IMR-90 (cell line): Measurements from ENCODE around the gene RAPSN. TPM values are rescaled to one million over a fixed set of nuclear protein-coding genes. Genes with fewer than 3 reads are reported as not detected.

Experiments
- ATAC-seq: fragments of 200-7000 bp; cut with Tn5 transposase; 2 replicates; pipeline ENCODE4 v1.9.1; 2020; ENCODE audit warnings: low read depth, mild to moderate bottlenecking, moderate library complexity
- BruUV-seq: library from RNA; stranded (reverse); fragments of 400-500 nt; replicated peaks from 2 replicates; lab custom pipeline; 2021; lab: Mats Ljungman, UMichigan
- CTCF ChIA-PET: fragments of 300-600 bp; formaldehyde crosslinking; extraction: SDS; loops from one replicate; lab custom pipeline; 2021; ENCODE audit warnings: antibody characterized with exemption; lab: Yijun Ruan, JAX
- POLR2A ChIA-PET: fragments of 300-600 bp; sonication (Branson Sonifier 250); formaldehyde crosslinking; loops from one replicate; lab custom pipeline; 2022; ENCODE audit warnings: antibody characterized with exemption; ENCODE audit not compliant: unreplicated experiment; lab: Charles Lee
- DNase-seq: peaks from one replicate; pipeline ENCODE4 v3.0.0; 2013
- H2AFZ ChIP-seq: replicated peaks from 2 replicates; pipeline ENCODE3; 2013; ENCODE audit warnings: low read length, mild to moderate bottlenecking; ENCODE audit not compliant: poor library complexity
- H2AK5ac ChIP-seq: 2 replicates; pipeline ENCODE4 v1.6.1; 2013; ENCODE audit warnings: low read depth, low read length, inconsistent platforms
- H2AK9ac ChIP-seq: replicated peaks from 2 replicates; pipeline ENCODE3; 2013; ENCODE audit warnings: mild to moderate bottlenecking, low read depth, low read length, moderate library complexity; ENCODE audit not compliant: poor library complexity
- H2BK120ac ChIP-seq: 2 replicates; pipeline ENCODE4 v1.6.1; 2013; ENCODE audit warnings: low read depth, low read length, inconsistent platforms
- H2BK15ac ChIP-seq: 3 replicates; pipeline ENCODE4 v1.6.1; 2013; ENCODE audit warnings: low read depth, low read length, inconsistent platforms
- H2BK20ac ChIP-seq: 2 replicates; pipeline ENCODE4 v1.6.1; 2013; ENCODE audit warnings: low read depth, mild to moderate bottlenecking, inconsistent platforms, low read length, moderate library complexity
- H2BK5ac ChIP-seq: 2 replicates; pipeline ENCODE4 v1.6.1; 2013; ENCODE audit warnings: mild to moderate bottlenecking, low read depth, low read length, inconsistent platforms; ENCODE audit not compliant: poor library complexity, severe bottlenecking
- H3K14ac ChIP-seq: replicated peaks from 2 replicates; pipeline ENCODE4 v1.6.1; 2013; ENCODE audit warnings: low read depth, low read length, inconsistent platforms
- H3K18ac ChIP-seq: 2 replicates; pipeline ENCODE4 v1.6.1; 2013; ENCODE audit warnings: low read depth, low read length, control low read depth
- H3K23ac ChIP-seq: 2 replicates; pipeline ENCODE4 v1.6.1; 2013; ENCODE audit warnings: low read depth, low read length, inconsistent platforms
- H3K27ac ChIP-seq: 2 replicates; pipeline ENCODE4 v1.5.1; 2013; ENCODE audit warnings: mild to moderate bottlenecking, control low read depth, low read length; ENCODE audit not compliant: insufficient read depth
- H3K27me3 ChIP-seq: 2 replicates; pipeline ENCODE4 v1.6.1; 2013; ENCODE audit warnings: low read length; ENCODE audit not compliant: control insufficient read depth, insufficient read depth
- H3K36me3 ChIP-seq: 2 replicates; pipeline ENCODE4 v1.6.1; 2013; ENCODE audit warnings: low read length, mixed read lengths; ENCODE audit not compliant: control insufficient read depth, insufficient read depth
- H3K4ac ChIP-seq: 2 replicates; pipeline ENCODE4 v1.6.1; 2013; ENCODE audit warnings: low read depth, low read length, inconsistent platforms
- H3K4me1 ChIP-seq: 2 replicates; pipeline ENCODE4 v1.6.1; 2013; ENCODE audit warnings: low read length, mixed read lengths; ENCODE audit not compliant: control insufficient read depth, insufficient read depth
- H3K4me2 ChIP-seq: 2 replicates; pipeline ENCODE4 v1.6.1; 2013; ENCODE audit warnings: low read depth, mild to moderate bottlenecking, control low read depth, low read length, moderate library complexity
- H3K4me3 ChIP-seq: 2 replicates; pipeline ENCODE4 v1.5.1; 2013; ENCODE audit warnings: low read depth, mild to moderate bottlenecking, control low read depth, low read length, moderate library complexity; ENCODE audit not compliant: insufficient read depth
- H3K56ac ChIP-seq: 2 replicates; pipeline ENCODE4 v1.6.1; 2013; ENCODE audit warnings: low read length, inconsistent platforms; ENCODE audit not compliant: insufficient read depth; ENCODE audit errors: extremely low read depth
- H3K79me1 ChIP-seq, 2 experiments: 2 replicates each; pipeline ENCODE4 v1.6.1; 2013; ENCODE audit warnings: low read length in 2 of 2, inconsistent platforms in 1 of 2, low read depth in 1 of 2
- H3K9ac ChIP-seq: 2 replicates; pipeline ENCODE4 v1.6.1; 2013; ENCODE audit warnings: low read depth, low read length, control low read depth
- H3K9me1 ChIP-seq: 2 replicates; pipeline ENCODE4 v1.6.1; 2013; ENCODE audit warnings: low read length, inconsistent platforms; ENCODE audit not compliant: insufficient read depth
- H3K9me3 ChIP-seq: 2 replicates; pipeline ENCODE4 v1.6.1; 2013; ENCODE audit warnings: low read length; ENCODE audit not compliant: control insufficient read depth, insufficient read depth
- H4K20me1 ChIP-seq: 2 replicates; pipeline ENCODE4 v1.6.1; 2013; ENCODE audit warnings: low read length, inconsistent platforms; ENCODE audit not compliant: insufficient read depth
- H4K5ac ChIP-seq: 2 replicates; pipeline ENCODE4 v1.6.1; 2013; ENCODE audit warnings: mild to moderate bottlenecking, low read depth, low read length, control low read depth
- H4K8ac ChIP-seq, 2 experiments: 2 replicates each; pipeline ENCODE4 v1.6.1; 2013; ENCODE audit warnings: low read depth in 2 of 2, low read length in 2 of 2, control low read depth in 1 of 2, inconsistent platforms in 1 of 2
- H4K91ac ChIP-seq: 2 replicates; pipeline ENCODE4 v1.6.1; 2013; ENCODE audit warnings: low read depth, low read length, inconsistent platforms; ENCODE audit not compliant: insufficient read depth
- BHLHE40 ChIP-seq: fragments of 150-350 bp; IDR thresholded peaks from 2 replicates; pipeline ENCODE4 v1.6.1; 2016; ENCODE audit warnings: mild to moderate bottlenecking, low read depth, low read length
- CHD1 ChIP-seq: IDR thresholded peaks from 2 replicates; pipeline ENCODE4 v1.6.1; 2012; ENCODE audit warnings: low read depth, low read length, improper control_type of control experiment
- ELK1 ChIP-seq: fragments of 150-350 bp; IDR thresholded peaks from 2 replicates; pipeline ENCODE4 v1.6.1; 2016; ENCODE audit warnings: low read depth, mild to moderate bottlenecking, low read length, moderate library complexity, borderline replicate concordance
- MXI1 ChIP-seq: IDR thresholded peaks from 2 replicates; pipeline ENCODE4 v1.6.1; 2012; ENCODE audit warnings: low read depth, mild to moderate bottlenecking, low read length, moderate library complexity, borderline replicate concordance
- SMC3 ChIP-seq: fragments of 150-350 bp; IDR thresholded peaks from 2 replicates; pipeline ENCODE4 v1.6.1; 2016; ENCODE audit warnings: low read depth, mild to moderate bottlenecking, antibody characterized with exemption, low read length, moderate library complexity
- WGBS, 2 experiments: methylation state at CpG; one replicate each; pipeline versions ENCODE4 v1.1.5 to v1.1.7; 2013; ENCODE audit warnings: missing lambda C conversion rate in 2 of 2; ENCODE audit not compliant: insufficient read length in 1 of 2; ENCODE audit errors: extremely low coverage in 2 of 2; 5-methylcytosine and 5-hydroxymethylcytosine counted together
- dilution Hi-C: fragments of 300-500 bp; cut with HindIII; formaldehyde crosslinking; loops from one replicate; pipeline ENCODE4 v1.14.3; 2018; ENCODE audit warnings: low sequenced_read_pairs; ENCODE audit not compliant: unreplicated experiment
- in situ Hi-C: fragments of 300-500 bp; cut with MboI; formaldehyde crosslinking; loops from 3 replicates; pipeline ENCODE4 v1.14.3; 2019; ENCODE audit warnings: low sequenced_read_pairs, inconsistent platforms, mixed read lengths
- intact Hi-C: fragments of 100-400 bp; cut with micrococcal nuclease; formaldehyde crosslinking; loops from 2 replicates; pipeline ENCODE4 v1.10.0; 2022
- polyA plus RNA-seq, 3 experiments: library from polyadenylated mRNA; depleted of rRNA; stranded (reverse); fragments of >200 nt; gene quantifications; 2 replicates each; pipeline ENCODE4 v1.2.3, GENCODE V29; 2012; ENCODE audit warnings: low replicate concordance in 1 of 3
- total RNA-seq: library from RNA; depleted of rRNA; stranded (reverse); fragments of >200 nt; gene quantifications from 2 replicates; pipeline ENCODE4 v1.2.3, GENCODE V29; 2012
- TF ChIP-seq, protein P1 (sequence below): conservative IDR thresholded peaks from 2 replicates; pipeline ENCODE4 v1.5.1; 2012; ENCODE audit warnings: mild to moderate bottlenecking, low read depth, low read length, improper control_type of control experiment

The RAPSN gene
- total and polyA plus RNA-seq, 2 of the 4 experiments (the other 2 are of a cell fraction), result 0.03 TPM; not detected in 1

DNA sequence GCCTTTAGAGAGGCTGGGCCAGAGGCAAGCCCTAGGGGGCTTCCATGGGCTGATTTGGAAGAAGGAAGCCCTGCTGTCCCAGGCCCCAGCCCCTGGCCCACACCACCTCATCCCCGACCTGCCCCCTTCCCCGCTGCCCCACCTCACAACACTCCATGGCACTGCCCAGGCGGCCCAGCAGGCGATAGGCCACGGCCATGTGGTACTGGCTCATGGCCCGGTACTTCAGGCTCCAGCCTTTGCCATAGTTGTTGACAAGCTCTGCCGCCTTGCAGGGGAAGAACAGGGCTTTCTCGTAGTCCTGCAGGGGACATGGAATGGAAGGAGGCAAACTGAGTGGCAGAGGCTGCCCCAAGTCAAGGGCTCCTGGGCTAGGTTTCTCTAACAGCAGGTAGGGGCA lies 6.4 kb downstream of the RAPSN start:
- Histone ChIP-seq H3K27me3 (no peaks in the 10 kb centered on the region), H3K36me3 (no peaks in the 10 kb centered on the region), H3K4me1 (no peaks in the 10 kb centered on the region), H3K27ac (no peak overlapping the region), H3K14ac (no peak overlapping the region), H3K9me3 (no peaks in the 10 kb centered on the region), H3K4ac (no peak overlapping the region), H3K56ac (no peak overlapping the region), H2BK15ac (no peak overlapping the region), H3K4me2 (no peak overlapping the region), H2BK20ac (no peak overlapping the region), H2BK5ac (no peak overlapping the region), H2AK9ac (no peak overlapping the region), H4K5ac (no peak overlapping the region), H4K20me1 (no peaks in the 10 kb centered on the region), H4K8ac (no peak overlapping the region), H3K79me1 (no peaks in the 10 kb centered on the region), H3K9ac (no peak overlapping the region), H3K9me1 (no peaks in the 10 kb centered on the region; the same call in 1 of the 2 replicates), H4K91ac (no peak overlapping the region), H2AK5ac (no peak overlapping the region), H2BK120ac (no peak overlapping the region), H2AFZ (no peak overlapping the region), H3K4me3 (no peak overlapping the region), H3K23ac (no peak overlapping the region), H3K18ac (no peak overlapping the region)
- CTCF ChIA-PET, result no interaction called here
- intact Hi-C loops (no loop called here), in situ Hi-C loops (no loop called here), dilution Hi-C loops (no loop called here)
- DNase-seq, result no peak
- TF ChIP-seq SMC3 (no peak), CHD1 (no peak), ELK1 (no peak), MXI1 (no peak), BHLHE40 (no peak)
- TF ChIP-seq, protein P1, sequence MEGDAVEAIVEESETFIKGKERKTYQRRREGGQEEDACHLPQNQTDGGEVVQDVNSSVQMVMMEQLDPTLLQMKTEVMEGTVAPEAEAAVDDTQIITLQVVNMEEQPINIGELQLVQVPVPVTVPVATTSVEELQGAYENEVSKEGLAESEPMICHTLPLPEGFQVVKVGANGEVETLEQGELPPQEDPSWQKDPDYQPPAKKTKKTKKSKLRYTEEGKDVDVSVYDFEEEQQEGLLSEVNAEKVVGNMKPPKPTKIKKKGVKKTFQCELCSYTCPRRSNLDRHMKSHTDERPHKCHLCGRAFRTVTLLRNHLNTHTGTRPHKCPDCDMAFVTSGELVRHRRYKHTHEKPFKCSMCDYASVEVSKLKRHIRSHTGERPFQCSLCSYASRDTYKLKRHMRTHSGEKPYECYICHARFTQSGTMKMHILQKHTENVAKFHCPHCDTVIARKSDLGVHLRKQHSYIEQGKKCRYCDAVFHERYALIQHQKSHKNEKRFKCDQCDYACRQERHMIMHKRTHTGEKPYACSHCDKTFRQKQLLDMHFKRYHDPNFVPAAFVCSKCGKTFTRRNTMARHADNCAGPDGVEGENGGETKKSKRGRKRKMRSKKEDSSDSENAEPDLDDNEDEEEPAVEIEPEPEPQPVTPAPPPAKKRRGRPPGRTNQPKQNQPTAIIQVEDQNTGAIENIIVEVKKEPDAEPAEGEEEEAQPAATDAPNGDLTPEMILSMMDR, result no peak
- no TSS peak for BruUV-seq
- POLR2A ChIA-PET, result no interaction called here
- WGBS, 2 experiments, result 63% methylated on average over 4 of the region's 8 CpGs; no CpG with 5 or more reads in 1 of the 2 experiments
- ATAC-seq, result no peak
